Adrenal gland (tissue), 5 donors: ENCODE results near the gene PTH2R.

ENCODE experiments used
- POLR2A ChIP-seq, 2 donors: fragments of 450-650 bp; IDR thresholded peaks; one replicate each; pipeline ENCODE4 v1.6.1; 2017; ENCODE audit warnings: antibody characterized with exemption in 2 of 2, mild to moderate bottlenecking in 2 of 2, moderate library complexity in 1 of 2
- TF ChIP-seq, protein P1 (sequence below), 6 experiments: fragments of 450-650 bp in 4 of 6; fragments of 200-600 bp in 2 of 6; sonication (generic) in 1 of 6; IDR thresholded peaks; 1 replicate in 5 of 6; 2 replicates in 1 of 6; pipeline versions ENCODE4 v1.5.1 to v1.8.0; 2016 to 2021; ENCODE audit warnings: antibody characterized with exemption in 6 of 6, mild to moderate bottlenecking in 2 of 6, moderate library complexity in 1 of 6
- donor health status: DM: no; HTN: no; CAD: no.

DNA sequence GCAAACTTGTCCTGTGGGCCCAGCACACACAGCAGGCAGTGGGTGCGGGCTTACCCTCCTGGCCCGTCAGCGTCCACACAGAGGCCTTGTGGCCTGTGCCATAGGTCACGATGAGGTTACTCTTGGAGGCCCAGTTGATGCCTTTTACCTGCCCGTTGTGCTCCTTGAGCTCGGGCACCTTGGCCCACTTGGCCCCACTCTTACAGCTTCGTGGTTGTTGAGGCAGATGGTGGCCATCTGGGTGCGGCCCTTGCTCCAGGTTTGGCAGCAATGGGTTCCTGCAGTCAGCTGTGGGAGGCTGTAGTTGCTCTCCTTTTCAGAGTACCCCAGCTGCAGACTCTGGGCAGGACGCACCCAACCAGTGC, 45.5 kb upstream of the PTH2R start:
- TF ChIP-seq, protein P1, sequence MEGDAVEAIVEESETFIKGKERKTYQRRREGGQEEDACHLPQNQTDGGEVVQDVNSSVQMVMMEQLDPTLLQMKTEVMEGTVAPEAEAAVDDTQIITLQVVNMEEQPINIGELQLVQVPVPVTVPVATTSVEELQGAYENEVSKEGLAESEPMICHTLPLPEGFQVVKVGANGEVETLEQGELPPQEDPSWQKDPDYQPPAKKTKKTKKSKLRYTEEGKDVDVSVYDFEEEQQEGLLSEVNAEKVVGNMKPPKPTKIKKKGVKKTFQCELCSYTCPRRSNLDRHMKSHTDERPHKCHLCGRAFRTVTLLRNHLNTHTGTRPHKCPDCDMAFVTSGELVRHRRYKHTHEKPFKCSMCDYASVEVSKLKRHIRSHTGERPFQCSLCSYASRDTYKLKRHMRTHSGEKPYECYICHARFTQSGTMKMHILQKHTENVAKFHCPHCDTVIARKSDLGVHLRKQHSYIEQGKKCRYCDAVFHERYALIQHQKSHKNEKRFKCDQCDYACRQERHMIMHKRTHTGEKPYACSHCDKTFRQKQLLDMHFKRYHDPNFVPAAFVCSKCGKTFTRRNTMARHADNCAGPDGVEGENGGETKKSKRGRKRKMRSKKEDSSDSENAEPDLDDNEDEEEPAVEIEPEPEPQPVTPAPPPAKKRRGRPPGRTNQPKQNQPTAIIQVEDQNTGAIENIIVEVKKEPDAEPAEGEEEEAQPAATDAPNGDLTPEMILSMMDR (IDR thresholded peaks at IDR 0.05): no peak
- TF ChIP-seq POLR2A (IDR thresholded peaks at IDR 0.05): no peak
